HG03432 (cell line): ENCODE data around the gene EVA1B.

Source experiments
- ATAC-seq: cut with Tn5 transposase; IDR thresholded peaks from one replicate; pipeline ENCODE4 v1.9.1; 2021; ENCODE audit warnings: mild to moderate bottlenecking, moderate library complexity; ENCODE audit not compliant: unreplicated experiment

Gene EVA1B

GRCh38 chr1:36323636-36324352 lies at the start of gene EVA1B:
EVA1B (minus strand) TSS chr1:36323645; CDS start chr1:36323037, 608 bp downstream.
- peak; percentile 44 for ATAC-seq

DNA sequence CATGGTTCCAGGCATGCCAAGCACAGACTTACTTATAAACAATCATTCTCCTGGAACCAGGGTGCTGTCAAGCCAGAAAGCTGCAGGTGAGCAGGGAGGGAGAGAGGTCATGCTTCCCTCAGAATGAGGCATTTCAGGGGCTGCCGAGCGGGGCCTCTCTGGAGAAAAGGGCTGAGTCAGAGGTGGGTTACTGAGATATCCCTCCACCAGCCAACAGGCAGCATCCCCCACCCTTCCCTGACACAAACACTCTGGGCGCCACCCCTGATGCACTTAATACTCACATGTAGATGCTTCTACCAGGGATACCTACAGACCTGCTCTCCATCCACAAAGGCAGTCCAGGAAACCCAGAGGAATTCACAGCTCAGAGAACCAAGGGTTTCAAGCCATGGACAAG lies 49.2 kb upstream of the EVA1B start:
- ATAC-seq, result no peak

GRCh38 chr1:36369061-36369861 lies 45.8 kb upstream of the EVA1B start:
- no peak for ATAC-seq

- ATAC-seq, result no peak
Observed at GRCh38 chr1:36367798-36368197, 44.4 kb upstream of the EVA1B start.

GRCh38 chr1:36367066-36367465 lies 43.6 kb upstream of the EVA1B start:
- no peak for ATAC-seq

DNA sequence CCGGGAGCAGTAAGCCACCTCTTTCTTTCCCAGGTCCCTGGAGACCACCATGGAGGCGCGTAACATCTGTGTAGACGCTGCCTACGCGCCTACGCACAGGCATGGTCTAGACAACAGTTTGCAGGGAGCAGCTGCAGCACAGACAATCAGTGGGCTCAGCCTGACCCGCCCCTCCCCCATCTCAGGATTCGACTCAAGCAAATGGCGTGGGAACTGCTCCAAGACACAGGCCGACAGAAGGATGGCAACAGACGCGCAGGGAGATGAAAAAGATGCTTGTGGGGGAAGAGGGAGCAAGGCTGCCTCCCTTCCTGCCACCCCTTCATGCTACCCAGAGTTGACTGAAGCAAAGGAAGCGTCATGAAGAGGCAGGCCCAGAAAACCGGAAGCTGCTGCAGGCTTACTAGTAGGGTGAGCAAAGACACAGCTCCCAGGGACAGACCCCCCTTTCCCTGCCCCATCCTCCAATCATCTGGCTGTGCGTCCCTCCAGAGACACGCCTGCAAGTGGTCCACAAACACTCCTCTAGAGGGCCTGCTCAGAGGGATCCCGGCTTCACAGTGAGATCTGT lies 42.7 kb upstream of the EVA1B start:
- no peak for ATAC-seq

GRCh38 chr1:36365381-36365780 lies 41.9 kb upstream of the EVA1B start:
- ATAC-seq, result no peak

GRCh38 chr1:36359911-36360550 lies 36.6 kb upstream of the EVA1B start:
- no peak for ATAC-seq

- ATAC-seq, result no peak
Observed at GRCh38 chr1:36359383-36359782, 35.9 kb upstream of the EVA1B start.

DNA sequence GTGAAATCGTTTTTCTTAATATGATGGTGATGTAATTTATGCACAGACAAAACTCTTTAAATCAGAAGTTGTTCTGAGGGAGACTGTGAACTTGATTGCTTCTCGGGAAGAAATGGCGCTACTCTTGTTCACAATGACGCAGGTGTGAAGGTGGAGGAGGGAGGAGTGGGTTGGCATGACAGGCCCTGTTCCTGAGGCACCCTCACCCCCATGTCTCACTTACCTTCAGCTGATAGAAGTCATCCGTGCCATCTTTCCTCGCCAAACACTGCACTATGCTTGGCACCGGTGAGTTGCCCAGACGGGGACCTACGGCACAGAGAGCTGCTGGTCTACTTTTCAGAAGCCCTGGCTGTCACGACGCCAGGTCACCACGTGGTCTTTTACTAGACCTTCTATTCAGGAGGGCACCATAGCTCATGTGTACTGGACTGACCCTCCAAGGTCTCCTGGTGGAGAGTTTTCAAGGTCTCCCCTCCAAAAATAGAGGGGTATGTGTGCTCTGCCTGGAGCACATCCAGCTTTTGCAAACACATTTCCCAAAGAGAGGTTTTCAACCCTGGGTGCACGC lies 35.2 kb upstream of the EVA1B start:
- ATAC-seq, result no peak

GRCh38 chr1:36355811-36356210 lies 32.4 kb upstream of the EVA1B start:
- ATAC-seq, result no peak

DNA sequence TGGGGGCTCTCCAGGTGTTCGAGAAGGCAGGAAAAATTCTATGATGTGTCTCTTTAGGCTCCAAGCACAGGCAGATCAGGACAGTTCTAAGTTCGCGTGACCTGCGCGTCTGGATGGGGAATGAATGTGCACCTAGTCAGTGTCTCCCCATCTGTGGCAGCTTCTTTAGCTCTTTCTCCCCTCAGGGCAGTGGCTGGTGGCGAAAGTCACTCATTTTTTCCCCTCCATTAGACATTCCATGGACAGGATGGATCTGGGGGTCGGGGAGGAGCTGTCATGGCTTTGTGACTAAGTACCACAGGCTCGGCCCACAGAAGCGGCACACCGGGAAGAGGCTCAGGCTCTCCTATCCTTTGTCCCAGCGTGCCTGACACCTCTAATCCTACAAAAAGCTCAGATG lies 31.0 kb upstream of the EVA1B start:
- ATAC-seq, result no peak

DNA sequence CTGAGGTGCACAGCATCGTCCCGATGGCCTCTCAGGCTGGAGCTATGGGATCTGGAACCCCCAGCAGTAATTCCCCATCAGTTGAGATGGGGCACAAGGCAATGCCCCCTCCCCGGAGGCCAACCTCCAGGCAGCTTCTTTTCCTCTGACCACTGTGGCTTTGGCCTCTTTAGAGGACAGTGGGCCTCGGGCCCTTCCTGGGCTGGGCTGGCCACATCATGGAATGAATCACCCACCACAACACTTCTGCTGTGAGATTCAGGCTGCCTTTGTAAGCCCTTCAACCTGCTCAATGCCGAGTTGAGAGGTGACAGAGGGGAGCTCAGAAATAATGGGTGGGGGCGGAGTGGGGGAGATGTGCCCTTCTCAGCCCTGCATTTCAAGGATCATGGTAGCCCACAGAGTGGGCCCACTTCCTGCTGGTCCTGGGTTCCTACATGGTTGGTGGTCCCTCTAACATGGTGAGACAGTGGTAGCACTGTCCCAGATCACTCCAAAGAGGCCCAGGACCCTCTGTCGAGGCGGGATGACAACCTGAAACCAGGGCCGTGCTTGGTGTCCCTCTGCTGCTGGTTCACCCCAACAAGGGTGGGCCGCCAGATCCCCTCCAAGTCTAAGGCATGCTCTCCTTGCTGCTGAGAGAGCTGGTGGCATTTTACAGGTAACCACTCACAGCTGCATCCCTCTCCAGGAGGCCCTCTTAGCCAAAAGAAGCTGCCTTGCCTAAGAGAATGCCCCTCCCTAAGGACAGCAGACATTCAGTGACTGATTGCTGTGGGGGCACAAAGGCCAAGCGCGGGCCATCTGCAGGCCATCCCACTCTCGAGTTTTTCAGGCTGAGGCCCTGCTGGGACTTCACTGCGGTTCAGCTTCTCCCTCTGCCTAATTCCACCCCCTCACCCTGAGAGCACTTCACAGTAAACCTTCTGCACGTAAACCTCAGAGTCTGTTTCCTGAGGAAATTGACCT lies 29.7 kb upstream of the EVA1B start:
- ATAC-seq, result no peak

- ATAC-seq, result no peak
Observed at GRCh38 chr1:36352125-36352909, 28.9 kb upstream of the EVA1B start.

GRCh38 chr1:36351227-36351977 lies 28.0 kb upstream of the EVA1B start:
- ATAC-seq, result no peak

DNA sequence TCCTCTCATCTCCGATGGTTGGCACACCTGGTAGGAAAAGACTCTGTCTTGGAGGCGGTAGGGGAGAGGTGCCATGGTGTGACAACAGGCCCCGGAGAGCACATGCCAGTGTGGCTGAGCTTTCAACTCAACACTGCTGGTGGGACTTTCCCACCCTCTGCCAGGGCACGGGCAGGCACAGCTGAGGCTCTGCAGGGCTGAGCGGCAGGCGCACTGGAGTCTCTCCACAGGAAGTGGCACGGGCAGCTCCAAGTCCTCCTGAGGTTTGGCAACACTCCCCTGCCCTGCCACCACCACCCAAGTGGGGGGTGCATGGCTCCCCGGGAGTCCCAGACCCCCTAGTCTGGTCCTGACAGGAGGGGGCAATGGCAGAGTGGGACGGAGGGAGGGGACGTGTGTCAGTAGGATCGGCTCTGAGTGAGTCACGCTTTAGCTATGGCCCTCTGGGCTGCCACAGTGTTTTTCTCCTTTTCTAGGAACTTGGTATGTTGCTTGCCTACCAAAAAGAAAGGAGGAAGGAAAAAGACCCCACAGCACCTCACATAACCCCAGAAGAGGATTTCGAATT lies 27.3 kb upstream of the EVA1B start:
- ATAC-seq, result no peak

DNA sequence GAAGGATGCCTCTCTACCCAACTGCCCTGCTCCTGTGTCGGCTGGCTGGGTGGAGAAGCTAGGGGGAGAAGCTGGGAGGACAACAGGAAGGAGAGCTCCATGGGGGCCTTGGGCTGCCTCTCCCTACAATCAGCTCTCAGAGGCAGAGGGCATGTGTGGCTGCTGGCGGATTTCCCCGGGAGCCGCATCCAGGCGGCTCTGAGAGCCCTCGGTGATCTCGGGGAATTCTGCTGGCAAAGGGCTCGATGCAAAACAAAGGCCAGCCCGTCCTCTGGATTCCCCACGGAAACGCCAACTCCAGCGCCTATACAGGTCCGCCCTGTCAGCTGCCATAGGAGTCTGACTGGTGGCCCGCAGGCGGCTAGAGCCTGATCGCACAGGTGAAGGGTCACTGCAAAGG lies 26.4 kb upstream of the EVA1B start:
- ATAC-seq, result no peak

DNA sequence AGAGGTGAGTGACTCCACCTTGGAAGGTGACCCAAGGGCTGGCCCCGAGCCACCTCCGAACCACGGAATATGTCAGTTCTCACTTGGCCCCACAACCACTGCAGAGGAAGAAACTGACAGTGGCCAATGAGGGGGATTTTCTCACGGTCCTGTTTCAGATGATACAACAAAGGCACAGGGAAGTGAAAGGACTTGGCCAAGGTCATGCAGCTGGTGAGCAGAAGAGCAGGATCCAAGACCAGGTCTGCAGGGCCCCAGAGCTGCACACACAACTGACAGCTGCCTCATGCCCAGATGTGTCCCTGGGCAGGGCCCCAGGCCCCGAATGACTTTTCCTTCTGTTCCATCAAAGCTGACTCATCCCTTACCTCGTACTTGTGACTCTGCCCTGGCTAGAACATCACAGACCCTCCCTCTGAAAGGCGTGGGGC lies 25.8 kb upstream of the EVA1B start:
- ATAC-seq, result peak; percentile 72
